Fibroblast of pulmonary artery (primary cell): ENCODE results near the gene RARRES2.

Experiments
- DNase-seq: peaks from one replicate; pipeline ENCODE4 v3.0.0-alpha.2; 2010; ENCODE audit warnings: low read depth
- H3K4me3 ChIP-seq: replicated peaks from 2 replicates; pipeline ENCODE4 v1.5.1; 2011; ENCODE audit warnings: low read depth, mild to moderate bottlenecking, control low read depth, low read length, moderate library complexity
- TF ChIP-seq, protein P1 (sequence below): IDR thresholded peaks from 2 replicates; pipeline ENCODE4 v1.5.1; 2011; ENCODE audit warnings: mild to moderate bottlenecking, control low read depth, low read length, inconsistent platforms; ENCODE audit errors: missing control alignments

The RARRES2 gene

DNA sequence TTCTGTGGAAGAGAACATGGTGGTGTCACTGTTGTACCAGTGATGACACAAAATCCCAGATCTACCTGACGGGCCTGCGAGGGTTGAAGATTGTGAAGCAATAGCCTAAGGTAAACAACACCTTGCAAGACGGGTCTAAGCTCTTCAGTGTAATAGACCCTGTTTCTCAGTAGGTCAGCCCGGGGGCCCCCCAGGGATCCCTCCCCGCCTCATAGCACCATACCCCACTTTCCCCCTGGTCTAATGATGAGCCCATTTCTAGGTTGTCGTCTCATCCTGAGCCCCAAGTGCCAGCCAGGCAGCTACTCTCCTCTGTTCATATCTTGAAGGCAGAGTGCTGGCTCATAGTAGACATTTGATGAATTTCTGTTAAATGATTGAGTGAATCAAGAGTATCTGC lies 15.5 kb downstream of the RARRES2 start:
- no peak for DNase-seq
- TF ChIP-seq, protein P1, sequence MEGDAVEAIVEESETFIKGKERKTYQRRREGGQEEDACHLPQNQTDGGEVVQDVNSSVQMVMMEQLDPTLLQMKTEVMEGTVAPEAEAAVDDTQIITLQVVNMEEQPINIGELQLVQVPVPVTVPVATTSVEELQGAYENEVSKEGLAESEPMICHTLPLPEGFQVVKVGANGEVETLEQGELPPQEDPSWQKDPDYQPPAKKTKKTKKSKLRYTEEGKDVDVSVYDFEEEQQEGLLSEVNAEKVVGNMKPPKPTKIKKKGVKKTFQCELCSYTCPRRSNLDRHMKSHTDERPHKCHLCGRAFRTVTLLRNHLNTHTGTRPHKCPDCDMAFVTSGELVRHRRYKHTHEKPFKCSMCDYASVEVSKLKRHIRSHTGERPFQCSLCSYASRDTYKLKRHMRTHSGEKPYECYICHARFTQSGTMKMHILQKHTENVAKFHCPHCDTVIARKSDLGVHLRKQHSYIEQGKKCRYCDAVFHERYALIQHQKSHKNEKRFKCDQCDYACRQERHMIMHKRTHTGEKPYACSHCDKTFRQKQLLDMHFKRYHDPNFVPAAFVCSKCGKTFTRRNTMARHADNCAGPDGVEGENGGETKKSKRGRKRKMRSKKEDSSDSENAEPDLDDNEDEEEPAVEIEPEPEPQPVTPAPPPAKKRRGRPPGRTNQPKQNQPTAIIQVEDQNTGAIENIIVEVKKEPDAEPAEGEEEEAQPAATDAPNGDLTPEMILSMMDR, result no peak
- H3K4me3 ChIP-seq, result no peak overlapping the region

GRCh38 chr7:150325110-150325611 lies 16.3 kb downstream of the RARRES2 start:
- TF ChIP-seq, protein P1, result no peak
- DNase-seq, result peak; percentile 77
- H3K4me3 ChIP-seq, result no peak overlapping the region

DNA sequence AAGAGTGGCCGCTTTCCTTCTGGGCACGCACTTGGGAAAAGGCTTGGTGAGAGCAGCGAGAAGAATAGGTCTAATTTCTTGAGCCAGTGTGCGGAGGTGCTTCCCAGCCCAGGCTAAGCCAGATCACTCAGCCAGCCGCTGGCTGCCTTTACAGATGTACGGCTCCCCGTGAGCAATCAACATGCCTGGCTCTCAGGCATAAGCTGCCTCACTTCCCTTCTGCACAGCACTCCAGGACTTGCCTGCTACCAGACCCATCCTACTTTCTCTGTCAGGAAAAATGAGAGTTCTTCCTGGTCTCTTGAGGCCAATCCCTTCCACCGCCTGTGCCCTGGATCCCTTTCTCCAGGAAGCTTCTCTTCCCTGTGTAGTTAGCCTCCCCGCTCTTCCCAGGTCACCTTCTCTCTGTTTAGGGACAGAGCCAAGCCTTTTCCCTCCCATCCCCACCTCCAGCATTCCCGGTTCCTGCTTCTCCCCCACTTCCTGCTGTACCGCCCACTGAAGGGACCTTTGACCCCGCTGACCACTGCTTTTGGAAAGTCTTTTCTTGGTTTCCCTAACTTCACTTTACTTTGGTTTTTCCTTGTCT lies 17.0 kb downstream of the RARRES2 start:
- peak; percentile 22 for DNase-seq
- H3K4me3 ChIP-seq, result no peak overlapping the region
- TF ChIP-seq, protein P1, result no peak

- DNase-seq, result no peak
- TF ChIP-seq, protein P1, result no peak
- H3K4me3 ChIP-seq, result peak overlapping the region; percentile 33
Measured at GRCh38 chr7:150323682-150324372, 17.6 kb downstream of the RARRES2 start.

- peak within 1 kb of the TSS; percentile 33 for H3K4me3 ChIP-seq
- TF ChIP-seq, protein P1, result no peak
- DNase-seq, result no peak
Measured at GRCh38 chr7:150322833-150323681, 18.4 kb downstream of the RARRES2 start, which contains the start of the genes ACTR3C and LRRC61. Gene ACTR3C (minus strand): TSS chr7:150323545. CDS start chr7:150295296, 28,249 bp downstream. Gene LRRC61 (plus strand): TSS chr7:150323355. CDS start chr7:150336862, 13,507 bp downstream.

- TF ChIP-seq, protein P1, result no peak
- no peak overlapping the region for H3K4me3 ChIP-seq
- DNase-seq, result no peak
Measured at GRCh38 chr7:150322114-150322832, 19.2 kb downstream of the RARRES2 start.
